Liver (tissue), 3 donors: ENCODE results near the gene OST4.

Experiments
- CTCF ChIP-seq: fragments of 150-350 bp; IDR thresholded peaks from 2 replicates; pipeline ENCODE4 v1.5.1; 2017; ENCODE audit warnings: improper control_type of control experiment, low read depth, low read length; ENCODE audit not compliant: missing input control
- EGR1 ChIP-seq, 2 donors: IDR thresholded peaks; 2 replicates each; pipeline ENCODE4 v1.6.1; 2016 to 2018; ENCODE audit warnings: antibody characterized with exemption in 2 of 2, low read depth in 2 of 2
- FOXA2 ChIP-seq: IDR thresholded peaks from 2 replicates; pipeline ENCODE4 v1.6.1; 2016; ENCODE audit warnings: antibody characterized with exemption
- GABPA ChIP-seq, 2 donors: IDR thresholded peaks in 1 of 2; conservative IDR thresholded peaks in 1 of 2; 2 replicates each; pipeline ENCODE4 v1.6.1; 2016; ENCODE audit warnings: antibody characterized with exemption in 2 of 2, mild to moderate bottlenecking in 1 of 2, moderate library complexity in 1 of 2
- JUND ChIP-seq, 2 donors: IDR thresholded peaks; 2 replicates each; pipeline ENCODE4 v1.6.1; 2016; ENCODE audit warnings: antibody characterized with exemption in 2 of 2
- NR2F2 ChIP-seq: IDR thresholded peaks from 2 replicates; pipeline ENCODE4 v1.6.1; 2016; ENCODE audit warnings: antibody characterized with exemption
- RAD21 ChIP-seq, 2 donors: IDR thresholded peaks; 2 replicates each; pipeline ENCODE4 v1.6.1; 2016; ENCODE audit warnings: antibody characterized with exemption in 2 of 2, mild to moderate bottlenecking in 2 of 2
- RXRA ChIP-seq, 2 donors: IDR thresholded peaks; 2 replicates each; pipeline ENCODE4 v1.6.1; 2017 to 2018; ENCODE audit warnings: antibody characterized with exemption in 2 of 2, mild to moderate bottlenecking in 1 of 2
- SP1 ChIP-seq: IDR thresholded peaks from 2 replicates; pipeline ENCODE4 v1.6.1; 2018; ENCODE audit warnings: antibody characterized with exemption, mild to moderate bottlenecking
- TAF1 ChIP-seq: conservative IDR thresholded peaks from 2 replicates; pipeline ENCODE4 v1.6.1; 2016; ENCODE audit warnings: antibody characterized with exemption, mild to moderate bottlenecking
- YY1 ChIP-seq: IDR thresholded peaks from 2 replicates; pipeline ENCODE4 v1.6.1; 2016; ENCODE audit warnings: antibody characterized with exemption, mild to moderate bottlenecking
- TF ChIP-seq, protein P1 (sequence below): IDR thresholded peaks from 2 replicates; pipeline ENCODE4 v1.6.1; 2016; ENCODE audit warnings: antibody characterized with exemption
- TF ChIP-seq, protein P2 (sequence below): IDR thresholded peaks from 2 replicates; pipeline ENCODE4 v1.6.1; 2016; ENCODE audit warnings: antibody characterized with exemption
- TF ChIP-seq, protein P3 (sequence below): IDR thresholded peaks from 2 replicates; pipeline ENCODE4 v1.6.1; 2016; ENCODE audit warnings: antibody characterized with exemption, mild to moderate bottlenecking
- donor health status: healthy.
- donor health status: healthy.

- TF ChIP-seq CTCF (no peak), SP1 (no peak), FOXA2 (no peak), RXRA (IDR thresholded peaks at IDR 0.05) (no peak), TAF1 (no peak), GABPA (IDR thresholded peaks at IDR 0.05 in 1 of 2, conservative IDR thresholded peaks at IDR 0.05 in 1 of 2) (no peak), YY1 (no peak), RAD21 (IDR thresholded peaks at IDR 0.05) (no peak), NR2F2 (no peak), JUND (IDR thresholded peaks at IDR 0.05) (no peak), EGR1 (IDR thresholded peaks at IDR 0.05; ENCODE audit: low read depth in 2 of 2) (no peak)
- TF ChIP-seq, protein P1, sequence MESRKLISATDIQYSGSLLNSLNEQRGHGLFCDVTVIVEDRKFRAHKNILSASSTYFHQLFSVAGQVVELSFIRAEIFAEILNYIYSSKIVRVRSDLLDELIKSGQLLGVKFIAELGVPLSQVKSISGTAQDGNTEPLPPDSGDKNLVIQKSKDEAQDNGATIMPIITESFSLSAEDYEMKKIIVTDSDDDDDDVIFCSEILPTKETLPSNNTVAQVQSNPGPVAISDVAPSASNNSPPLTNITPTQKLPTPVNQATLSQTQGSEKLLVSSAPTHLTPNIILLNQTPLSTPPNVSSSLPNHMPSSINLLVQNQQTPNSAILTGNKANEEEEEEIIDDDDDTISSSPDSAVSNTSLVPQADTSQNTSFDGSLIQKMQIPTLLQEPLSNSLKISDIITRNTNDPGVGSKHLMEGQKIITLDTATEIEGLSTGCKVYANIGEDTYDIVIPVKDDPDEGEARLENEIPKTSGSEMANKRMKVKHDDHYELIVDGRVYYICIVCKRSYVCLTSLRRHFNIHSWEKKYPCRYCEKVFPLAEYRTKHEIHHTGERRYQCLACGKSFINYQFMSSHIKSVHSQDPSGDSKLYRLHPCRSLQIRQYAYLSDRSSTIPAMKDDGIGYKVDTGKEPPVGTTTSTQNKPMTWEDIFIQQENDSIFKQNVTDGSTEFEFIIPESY = no peak
- TF ChIP-seq, protein P2, sequence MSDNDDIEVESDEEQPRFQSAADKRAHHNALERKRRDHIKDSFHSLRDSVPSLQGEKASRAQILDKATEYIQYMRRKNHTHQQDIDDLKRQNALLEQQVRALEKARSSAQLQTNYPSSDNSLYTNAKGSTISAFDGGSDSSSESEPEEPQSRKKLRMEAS = no peak
- TF ChIP-seq, protein P3, sequence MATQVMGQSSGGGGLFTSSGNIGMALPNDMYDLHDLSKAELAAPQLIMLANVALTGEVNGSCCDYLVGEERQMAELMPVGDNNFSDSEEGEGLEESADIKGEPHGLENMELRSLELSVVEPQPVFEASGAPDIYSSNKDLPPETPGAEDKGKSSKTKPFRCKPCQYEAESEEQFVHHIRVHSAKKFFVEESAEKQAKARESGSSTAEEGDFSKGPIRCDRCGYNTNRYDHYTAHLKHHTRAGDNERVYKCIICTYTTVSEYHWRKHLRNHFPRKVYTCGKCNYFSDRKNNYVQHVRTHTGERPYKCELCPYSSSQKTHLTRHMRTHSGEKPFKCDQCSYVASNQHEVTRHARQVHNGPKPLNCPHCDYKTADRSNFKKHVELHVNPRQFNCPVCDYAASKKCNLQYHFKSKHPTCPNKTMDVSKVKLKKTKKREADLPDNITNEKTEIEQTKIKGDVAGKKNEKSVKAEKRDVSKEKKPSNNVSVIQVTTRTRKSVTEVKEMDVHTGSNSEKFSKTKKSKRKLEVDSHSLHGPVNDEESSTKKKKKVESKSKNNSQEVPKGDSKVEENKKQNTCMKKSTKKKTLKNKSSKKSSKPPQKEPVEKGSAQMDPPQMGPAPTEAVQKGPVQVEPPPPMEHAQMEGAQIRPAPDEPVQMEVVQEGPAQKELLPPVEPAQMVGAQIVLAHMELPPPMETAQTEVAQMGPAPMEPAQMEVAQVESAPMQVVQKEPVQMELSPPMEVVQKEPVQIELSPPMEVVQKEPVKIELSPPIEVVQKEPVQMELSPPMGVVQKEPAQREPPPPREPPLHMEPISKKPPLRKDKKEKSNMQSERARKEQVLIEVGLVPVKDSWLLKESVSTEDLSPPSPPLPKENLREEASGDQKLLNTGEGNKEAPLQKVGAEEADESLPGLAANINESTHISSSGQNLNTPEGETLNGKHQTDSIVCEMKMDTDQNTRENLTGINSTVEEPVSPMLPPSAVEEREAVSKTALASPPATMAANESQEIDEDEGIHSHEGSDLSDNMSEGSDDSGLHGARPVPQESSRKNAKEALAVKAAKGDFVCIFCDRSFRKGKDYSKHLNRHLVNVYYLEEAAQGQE = no peak
These were observed 1.5 kb upstream of the OST4 start for GRCh38 chr2:27072920-27073319.
